ENCODE data around the gene ALKBH3.
A peak's percentile ranks its signal among the peaks of the same experiment; 100 is the strongest.

ALKBH3 gene

DNA sequence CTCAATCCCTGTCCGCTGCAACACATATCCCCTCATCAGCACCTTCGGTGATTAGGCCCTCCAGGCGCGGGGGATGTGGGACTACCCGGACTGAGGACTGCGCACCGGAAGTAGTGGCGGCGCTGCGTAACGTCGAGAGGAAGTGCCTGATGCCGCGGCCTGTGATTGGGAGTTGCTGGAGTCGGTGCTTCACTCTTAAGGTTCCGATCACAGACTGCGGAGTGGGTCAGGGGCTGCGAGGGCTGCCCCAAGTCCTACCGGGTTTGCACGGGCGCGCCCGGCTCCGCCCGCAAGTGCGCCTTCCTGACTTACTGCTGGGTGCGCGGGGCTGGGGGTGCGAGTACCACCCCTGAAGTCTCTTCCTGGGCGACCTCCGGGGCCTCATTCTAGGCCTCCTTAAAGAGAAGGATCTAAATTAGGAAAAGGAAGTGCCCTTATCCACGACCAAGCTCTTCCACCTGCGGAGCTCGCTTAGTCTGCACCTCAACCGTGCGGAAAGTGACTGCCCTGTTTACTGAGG is at the start of gene ALKBH3:
Gene ALKBH3, plus strand, starts transcription at position 192 of the 520 bp plus-strand sequence. CDS start 1,822 bp downstream, outside the sequence.
- peak; percentile 95 for DNase-seq (ENCODE audit: low spot score)

DNA sequence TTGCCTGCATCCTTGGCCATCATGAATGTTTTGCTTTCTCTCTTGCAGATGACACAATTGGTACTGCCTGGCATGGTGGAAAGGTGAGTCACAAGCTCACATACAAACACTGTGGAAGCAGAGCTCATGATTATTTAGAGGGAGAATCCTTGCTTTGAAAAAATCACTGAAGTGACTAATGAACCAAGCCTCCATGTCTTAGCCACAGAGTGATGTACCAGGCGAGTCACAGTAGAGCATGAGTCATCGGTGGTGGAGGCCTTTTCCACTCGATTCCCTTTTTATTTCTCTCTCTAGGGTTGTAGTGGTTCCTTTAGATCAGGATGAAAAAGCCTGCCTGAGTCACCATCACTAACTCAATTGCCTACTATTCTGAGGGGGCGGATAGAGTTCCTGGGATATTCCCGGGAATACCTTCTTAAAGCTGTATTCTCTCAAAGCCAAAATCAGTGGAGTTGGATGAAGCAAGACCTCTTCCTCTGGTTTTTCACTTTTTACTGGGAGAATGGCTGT is 49.6 kb upstream of the ALKBH3 start:
- DNase-seq (ENCODE audit: low spot score): peak; percentile 89

DNA sequence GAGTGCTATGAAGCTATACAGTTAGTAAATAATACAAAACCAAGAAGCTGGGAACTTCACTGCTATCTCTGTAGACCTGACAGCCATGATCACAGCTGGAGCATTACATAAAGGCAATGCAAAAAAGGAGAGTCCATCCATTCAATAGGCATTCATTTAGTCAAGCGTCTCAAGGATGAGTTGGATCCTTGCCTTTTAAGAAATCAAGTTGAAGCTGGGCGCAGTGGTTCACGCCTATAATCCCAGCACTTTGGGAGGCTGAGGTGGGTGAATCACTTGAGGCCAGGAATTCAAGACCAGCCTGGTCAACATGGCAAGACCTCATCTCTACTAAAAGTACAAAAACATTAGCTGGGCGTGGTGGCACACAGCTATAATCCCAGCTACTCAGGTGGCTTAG is 48.1 kb upstream of the ALKBH3 start:
- no peak for DNase-seq (ENCODE audit: low spot score)

DNA sequence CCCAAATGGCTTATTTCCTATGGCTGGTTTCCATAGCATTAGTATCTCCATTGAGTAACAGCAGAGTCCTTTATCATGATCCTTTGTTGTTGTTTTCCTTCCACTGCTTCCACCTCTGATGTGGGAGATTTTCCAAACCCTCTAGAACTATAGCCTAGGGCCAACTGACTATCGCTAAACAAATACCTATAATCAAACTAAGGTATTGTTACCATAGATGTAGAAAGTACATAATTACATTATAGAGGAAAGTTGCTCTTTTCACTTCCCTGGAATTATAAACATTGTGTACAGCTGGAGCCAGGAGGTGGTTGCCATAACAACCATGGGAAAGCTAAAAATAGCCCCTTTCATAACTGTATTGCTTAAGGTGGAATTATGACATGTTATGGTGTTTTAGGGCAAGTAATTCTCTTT is 47.0 kb upstream of the ALKBH3 start:
- no peak for DNase-seq (ENCODE audit: low spot score)

DNA sequence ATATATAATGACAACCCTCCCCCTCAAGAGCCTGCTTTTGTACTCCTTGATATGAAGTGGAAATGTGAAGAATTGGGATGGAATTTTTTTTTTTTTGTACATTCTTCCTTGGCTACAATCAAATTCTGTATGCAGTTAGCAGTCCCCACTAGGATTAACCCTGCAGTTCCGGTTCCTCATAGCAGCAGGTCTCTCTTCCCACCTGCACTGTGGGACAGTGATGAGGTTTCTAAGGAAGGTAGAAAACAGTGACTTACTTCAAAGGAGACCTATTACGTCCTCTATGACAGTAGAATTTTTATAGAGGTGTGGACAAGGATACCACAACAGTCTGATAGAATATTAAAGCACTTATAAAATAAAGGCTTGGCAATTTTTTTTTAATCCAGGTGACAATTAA is 46.3 kb upstream of the ALKBH3 start:
- no peak for DNase-seq (ENCODE audit: low spot score)

DNA sequence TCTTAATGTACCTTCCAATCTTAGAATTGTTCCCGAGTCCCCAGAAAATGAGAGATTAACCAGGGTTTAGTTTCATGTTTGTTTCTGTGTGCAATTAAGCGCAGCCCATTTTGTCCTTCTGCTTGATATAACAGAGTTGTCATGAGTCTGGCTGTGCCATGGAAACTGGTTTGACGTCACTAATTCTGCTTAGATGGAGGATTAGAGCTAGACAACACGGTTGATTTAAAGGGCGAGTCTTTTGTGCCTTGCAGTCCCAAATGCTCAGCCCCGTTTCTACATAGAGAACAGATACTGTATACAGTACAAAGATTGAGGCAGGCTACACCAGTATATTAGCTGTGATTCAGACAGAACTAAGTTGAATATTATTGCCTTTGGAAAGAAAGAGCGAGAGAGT is 45.5 kb upstream of the ALKBH3 start:
- no peak for DNase-seq (ENCODE audit: low spot score)

DNA sequence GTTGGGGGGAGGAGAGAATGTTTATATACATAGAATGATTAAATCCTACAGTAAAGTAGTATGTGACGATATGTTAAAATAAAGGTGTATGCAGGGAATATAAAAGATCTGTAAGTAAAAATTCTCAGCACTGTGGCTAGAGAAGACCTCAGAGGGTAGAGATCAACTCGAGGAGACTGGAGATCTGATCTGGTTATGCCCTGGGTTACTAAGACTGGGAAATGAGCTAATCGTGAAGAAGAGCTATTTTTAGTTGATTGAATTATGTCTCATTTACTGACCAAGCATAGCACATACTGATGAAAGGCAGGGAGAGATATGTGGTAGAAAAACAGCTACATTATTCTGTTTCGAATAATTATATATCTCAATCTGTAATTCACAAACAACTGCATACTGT is 42.8 kb upstream of the ALKBH3 start:
- no peak for DNase-seq (ENCODE audit: low spot score)

DNA sequence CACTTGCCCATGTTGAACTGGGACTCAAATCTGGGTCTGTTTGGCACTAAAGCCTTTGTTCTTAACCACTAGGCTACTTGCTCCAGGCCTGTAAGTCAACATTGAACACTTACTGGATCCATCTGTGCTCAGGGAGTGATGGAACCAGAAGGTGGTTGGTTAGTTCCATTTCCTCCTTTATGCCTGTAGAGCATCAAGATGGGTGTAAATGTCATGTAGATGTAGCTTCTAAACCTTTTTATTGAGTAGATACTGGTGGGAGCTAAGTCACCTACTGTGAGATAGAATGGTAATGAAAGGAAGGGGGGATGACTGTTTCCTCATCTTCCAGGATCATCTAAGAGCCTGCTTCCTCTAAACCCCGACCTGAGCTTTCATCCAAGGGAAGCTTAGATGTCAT is 38.6 kb upstream of the ALKBH3 start:
- DNase-seq (ENCODE audit: low spot score): no peak

DNA sequence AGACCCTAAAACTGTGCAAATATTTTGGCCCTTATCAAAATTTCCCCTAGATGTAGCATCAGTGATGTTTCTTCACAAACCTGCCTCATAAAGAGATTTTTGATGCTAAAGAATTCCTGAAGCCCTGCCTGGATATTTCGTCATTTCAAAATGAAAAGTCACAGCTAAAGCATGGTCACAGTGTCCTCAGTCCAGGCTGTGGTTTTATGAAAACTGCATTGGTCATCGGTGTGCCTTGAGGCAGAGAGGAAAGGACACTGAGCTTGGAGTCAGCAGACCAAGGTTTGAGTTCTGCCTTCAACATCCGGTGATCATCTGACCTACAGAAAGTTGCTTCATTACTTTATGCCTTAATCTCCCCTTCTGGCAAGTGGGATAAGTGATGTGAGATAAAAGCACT is 34.8 kb upstream of the ALKBH3 start:
- no peak for DNase-seq (ENCODE audit: low spot score)

DNA sequence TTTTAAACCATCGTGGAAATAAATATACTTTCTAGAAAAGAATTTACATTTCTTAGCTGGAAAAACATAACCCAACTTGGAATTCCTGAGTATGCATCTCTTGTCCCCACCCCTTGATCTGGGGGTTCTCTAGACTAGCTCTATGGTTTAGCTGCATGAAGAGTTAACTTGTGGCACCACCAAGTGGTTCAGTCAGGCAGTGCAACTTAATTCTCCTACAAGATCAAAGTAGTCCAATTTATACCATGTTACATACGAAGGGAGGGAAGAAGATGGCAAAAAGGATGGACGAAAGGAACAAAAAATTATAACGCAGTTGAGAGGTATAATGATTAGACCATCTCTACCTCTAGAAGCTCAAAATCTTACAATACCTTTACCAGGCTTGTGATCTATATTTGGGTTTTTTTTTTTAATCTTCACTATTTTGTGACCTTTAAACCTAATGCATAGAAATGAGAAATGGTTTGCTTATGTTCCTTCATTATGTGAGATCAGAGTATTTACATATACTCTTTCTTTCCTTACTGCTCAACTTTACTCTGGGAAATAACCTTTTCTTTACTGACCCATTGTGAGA is 28.5 kb upstream of the ALKBH3 start:
- peak; percentile 81 for DNase-seq (ENCODE audit: low spot score)

DNA sequence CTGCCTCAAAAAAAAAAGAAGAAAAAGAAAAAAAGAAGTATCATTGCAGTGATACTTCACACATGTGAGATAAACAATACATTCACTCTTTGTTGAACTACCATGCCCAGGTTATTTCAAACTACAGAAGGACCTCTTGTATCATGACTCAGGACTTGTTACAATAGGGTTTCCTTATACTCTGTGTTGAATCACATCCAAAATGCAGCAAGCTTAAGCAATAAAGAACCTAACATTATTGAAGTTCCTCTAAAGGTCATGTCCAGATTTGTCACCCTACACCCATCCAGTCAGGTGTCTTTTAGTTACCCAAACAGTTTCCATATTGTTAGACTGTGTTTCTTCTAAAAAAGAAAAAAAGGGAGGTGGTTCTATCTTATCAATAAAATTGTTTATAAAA is 26.9 kb upstream of the ALKBH3 start:
- no peak for DNase-seq (ENCODE audit: low spot score)

DNA sequence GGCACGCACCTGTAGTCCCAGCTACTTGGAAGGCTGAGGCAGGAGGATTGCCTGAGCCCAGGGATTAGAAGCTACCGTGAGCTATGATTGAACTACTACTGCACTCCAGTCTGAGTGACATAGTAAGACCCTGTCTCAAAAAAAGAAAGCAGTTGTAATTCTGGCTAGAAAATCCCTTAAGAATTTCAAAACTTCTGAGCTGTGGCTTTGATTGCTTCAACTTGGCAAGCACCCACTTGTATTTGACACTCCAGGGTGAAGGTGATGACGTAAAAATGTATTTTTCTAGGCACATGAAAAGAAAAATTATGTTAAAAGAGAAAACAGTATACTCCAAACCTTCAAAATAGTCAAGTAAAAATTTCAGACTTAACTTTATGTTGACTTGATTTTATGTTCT is 23.6 kb upstream of the ALKBH3 start:
- DNase-seq (ENCODE audit: low spot score): no peak

DNA sequence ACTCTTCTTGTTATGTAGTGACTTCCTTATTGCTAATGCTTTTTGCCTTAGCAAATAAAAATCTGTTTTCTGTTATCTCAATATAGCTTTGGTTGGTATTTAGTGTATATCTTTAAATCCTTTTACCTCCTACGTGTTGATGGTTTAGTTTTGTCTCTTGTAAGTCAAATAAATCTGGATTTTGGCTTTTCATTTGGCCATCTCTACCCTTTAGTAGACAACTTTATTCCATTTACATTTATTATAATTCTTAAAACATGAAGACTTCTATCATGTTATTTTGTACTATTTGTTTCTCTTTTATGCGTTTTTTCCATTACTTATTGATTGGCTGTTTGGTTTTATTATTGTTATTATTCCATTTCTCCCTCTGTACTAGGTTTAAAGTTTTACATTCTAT is 19.5 kb upstream of the ALKBH3 start:
- DNase-seq (ENCODE audit: low spot score): no peak

DNA sequence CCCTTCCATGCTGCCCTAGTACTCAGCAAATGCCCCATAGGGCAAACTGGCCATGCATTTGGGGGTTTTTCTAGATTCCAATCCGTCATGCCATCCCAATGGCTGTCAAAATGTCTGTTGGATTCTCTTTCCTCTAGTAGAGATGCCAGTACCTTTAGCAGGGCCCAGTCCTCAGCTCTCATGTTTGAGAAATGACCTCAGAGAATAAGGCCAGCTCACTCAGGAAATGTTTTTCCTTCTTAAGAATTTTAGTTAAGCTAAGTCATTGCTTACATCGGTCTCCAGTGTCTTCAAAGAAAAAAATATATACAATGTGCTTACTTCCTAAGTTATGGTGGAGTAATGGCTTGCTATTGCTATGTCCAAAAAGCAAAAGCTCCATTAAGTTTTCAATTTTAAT is 14.1 kb upstream of the ALKBH3 start:
- DNase-seq (ENCODE audit: low spot score): no peak

DNA sequence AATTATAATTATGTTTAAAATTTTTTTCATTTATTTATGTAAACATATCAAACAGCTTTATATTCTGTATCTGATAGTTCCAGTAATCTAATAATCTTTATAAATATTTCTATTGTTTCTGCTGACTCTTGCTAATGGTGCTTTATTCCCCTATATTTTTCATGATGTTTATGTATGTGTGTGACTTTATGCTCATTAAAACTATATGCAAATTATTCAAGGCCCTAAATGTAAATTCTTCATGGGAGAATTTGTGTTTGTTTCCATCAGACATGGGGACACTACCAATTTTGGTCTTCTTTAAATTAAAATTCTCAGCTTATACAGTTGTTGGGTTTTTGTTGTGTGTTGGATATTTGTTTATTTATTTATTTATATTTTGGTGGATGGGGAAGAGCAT is 13.7 kb upstream of the ALKBH3 start:
- no peak for DNase-seq (ENCODE audit: low spot score)

DNA sequence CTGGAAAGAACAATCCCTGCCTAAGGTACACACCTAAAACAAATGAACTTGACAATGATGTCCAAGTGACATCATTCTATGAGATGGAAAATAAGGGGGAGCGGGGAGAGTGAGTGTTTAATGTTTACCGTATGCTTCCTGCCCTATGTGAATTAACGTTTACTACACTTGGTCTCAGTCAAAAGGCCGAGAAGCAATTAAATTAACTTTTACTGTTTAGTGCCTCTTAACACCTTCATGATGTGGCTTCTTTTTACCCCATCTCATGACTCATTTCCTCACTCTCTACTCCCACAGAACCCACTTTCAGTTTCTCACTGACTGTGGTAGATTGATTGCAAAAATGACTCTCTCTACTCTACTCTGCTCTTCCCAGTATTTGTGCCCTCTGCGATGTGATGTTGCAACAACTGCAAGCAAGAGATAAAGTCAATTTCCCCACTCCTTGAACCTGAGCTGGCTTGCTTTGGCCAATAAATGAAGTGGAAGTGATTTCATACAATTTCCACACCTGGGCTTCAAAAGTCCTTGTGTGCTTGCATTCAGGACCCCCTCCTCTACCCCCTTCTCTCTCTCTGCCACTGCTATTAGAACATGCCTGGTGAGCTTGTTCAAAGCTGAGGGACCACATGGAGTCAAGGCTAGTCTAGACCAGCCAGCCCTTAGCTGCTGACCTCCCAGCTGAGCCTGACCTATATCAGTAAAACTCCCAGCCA is 11.6 kb upstream of the ALKBH3 start:
- DNase-seq (ENCODE audit: low spot score): peak; percentile 78

DNA sequence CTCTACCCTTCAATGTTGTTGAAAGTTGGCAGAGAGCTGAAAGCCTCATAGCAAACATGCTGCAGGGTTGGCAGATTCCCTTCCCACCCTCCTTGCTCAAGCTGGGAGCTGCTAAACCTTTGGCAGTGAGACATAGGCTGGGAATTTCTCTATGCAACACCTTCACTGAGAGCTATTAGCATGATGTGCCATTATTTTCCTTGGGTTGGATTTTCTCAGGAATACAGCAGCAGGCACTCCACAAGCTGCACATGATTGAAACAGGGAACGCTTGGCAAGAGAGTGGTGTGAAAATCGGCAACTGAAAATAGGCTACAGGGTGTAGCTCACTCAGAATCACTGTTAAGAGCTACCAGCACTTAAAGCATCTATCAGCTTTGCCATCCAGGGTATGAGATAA is 9.6 kb upstream of the ALKBH3 start:
- no peak for DNase-seq (ENCODE audit: low spot score)

DNA sequence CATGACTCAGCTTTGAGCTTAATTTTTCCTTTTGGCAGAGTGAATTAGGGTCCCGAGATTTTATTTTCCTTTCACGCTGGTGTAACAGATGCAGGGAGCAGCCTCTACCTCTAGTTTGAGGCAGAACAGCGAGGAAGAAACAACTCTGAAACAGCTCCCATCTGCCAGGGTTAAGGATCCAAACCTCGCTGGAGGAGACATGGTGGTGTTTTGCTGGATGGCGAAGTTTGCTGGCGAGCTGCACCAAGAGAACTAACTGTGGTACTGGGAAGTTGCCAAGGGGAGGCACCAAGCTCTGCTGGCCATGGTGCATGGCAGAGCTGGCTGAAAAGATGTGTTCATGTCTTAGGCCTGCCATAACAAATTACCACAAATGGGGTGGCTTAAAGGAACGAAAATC is 7.6 kb upstream of the ALKBH3 start:
- DNase-seq (ENCODE audit: low spot score): no peak

DNA sequence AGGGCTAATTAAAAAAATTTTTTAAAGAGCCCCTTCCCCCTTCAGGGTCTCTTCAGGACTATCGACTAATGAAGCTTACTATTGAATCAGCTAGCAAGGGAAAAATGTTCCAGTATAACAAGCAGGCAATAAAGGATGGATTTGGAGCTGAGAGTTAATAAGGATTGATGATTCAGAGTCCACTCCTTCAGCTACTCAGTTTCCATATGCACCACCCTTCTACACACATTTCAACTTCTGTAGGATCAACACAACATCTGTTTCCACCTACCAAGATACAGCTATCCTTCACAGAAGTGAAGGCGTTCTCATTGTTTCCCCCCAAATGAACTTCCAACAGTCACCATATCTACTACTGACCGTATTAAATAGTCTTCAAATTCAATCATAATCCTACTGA is 6.6 kb upstream of the ALKBH3 start:
- no peak for DNase-seq (ENCODE audit: low spot score)

DNA sequence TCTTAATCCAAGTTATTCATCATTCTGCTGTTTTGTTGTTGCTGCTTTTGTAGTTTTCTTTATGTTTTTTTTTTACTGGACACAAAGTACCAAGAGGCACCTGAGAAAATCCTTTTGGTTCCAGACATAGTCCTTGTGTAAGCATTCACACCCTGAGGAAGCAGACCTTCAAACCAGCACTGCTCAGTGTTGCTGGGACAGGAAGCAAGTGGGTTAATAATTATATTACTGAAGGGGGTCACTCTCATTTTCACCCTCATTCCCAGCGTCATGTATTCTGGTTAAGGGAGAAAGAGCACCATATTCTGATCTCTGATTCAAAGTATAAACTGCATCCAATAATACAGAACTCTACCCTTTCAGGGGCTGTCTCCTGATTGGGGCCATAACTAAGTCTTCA is 5.9 kb upstream of the ALKBH3 start:
- no peak for DNase-seq (ENCODE audit: low spot score)

DNA sequence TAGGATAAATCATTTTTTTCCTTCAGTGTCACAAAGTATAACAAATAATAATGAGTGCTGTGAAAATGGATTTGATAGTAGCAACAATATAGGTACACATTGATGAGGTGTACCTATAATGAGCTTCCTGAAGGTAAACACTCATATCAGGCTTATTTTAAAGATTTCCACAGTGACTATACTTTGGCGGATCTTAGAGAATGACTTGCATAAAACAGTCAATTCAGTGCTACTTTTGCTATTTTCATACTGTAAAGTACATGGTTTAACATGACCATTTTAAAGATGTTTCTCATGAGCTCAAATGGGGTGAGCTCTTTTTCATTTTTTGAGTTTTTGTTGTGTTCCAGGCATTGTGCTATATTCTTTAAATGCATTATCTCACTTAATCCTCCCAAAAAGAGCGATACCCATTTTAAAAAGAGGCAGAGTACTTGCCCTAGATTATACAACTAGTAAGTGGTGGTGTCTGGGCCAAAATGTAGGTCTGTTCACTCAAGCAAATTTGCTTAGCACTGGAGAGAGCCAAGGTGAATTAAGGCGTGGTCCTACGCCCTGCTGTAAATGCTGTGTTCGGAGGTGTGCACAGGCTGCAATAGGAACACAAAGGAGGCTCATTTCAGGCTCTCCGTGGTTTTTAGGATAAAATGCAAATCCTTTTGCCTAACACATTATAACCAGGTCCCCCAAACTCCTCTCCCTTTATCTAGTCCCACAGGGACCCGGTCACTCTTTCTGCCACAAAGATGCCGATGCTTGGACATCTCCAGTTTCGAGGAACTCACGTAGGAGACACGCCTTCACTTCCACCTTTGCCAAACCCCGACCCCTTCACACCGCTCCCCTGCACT is 617 bp upstream of the ALKBH3 start:
- no peak for DNase-seq (ENCODE audit: low spot score)

DNA sequence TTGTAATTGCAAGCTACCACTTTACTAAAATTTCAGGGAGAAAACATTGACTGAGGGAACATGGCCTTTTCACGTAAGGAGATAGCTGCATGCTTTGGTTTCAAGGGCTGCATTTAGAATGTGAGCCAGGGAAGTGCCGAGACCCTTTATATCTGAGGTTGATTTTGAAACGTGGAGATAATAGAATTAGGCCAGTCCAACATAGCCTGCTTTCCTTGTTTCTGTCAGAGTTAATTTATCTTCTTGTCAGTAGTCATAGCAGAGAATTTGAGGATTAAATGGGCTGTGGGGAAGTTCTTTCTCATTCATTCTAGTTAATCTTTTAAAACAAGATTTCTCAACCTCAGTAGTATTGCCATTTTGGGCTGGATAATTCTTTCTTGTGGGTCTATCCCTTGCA is 12.2 kb downstream of the ALKBH3 start:
- no peak for DNase-seq (ENCODE audit: low spot score)

DNA sequence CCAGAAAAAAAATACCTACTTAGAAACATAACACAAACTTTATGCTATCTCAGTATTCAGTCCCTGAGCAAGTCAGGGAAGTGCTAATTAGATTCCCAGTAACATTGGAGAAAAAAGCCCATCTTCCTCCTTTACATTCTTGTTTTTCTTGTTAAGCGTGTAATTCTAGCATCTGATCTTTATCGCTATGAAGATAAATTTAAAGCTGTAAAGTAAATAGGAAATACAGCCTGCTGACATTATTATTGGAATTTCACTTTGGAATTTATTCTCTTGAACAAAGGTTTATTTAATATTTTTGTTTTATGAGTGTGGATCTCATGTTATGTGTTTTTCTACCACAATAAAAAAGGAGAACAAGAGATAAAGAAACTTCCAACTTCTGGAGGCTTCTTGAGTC is 13.9 kb downstream of the ALKBH3 start:
- DNase-seq (ENCODE audit: low spot score): no peak
